Endothelial cell of umbilical vein (primary cell): Measurements from ENCODE around the gene C1orf35. TPM values are rescaled to one million over a fixed set of nuclear protein-coding genes. Genes with fewer than 3 reads are reported as not detected.

ENCODE experiments used
- microRNA-seq: library from miRNA; unstranded; fragments of <30 nt; microRNA quantifications from one replicate; pipeline ENCODE4 v1.2.0, GENCODE V29; 2021; ENCODE audit warnings: borderline number of aligned reads, borderline replicate concordance
- polyA plus RNA-seq, 4 experiments: library from polyadenylated mRNA; depleted of rRNA in 3 of 4; stranded (reverse) in 3 of 4; unstranded in 1 of 4; fragments of >200 nt; gene quantifications; 2 replicates each; pipeline versions ENCODE4 v1.2.1 to v1.2.3, GENCODE V29; 2011 to 2012; ENCODE audit warnings: missing spikeins in 1 of 4
- small RNA-seq: library from RNA; depleted of rRNA; stranded (forward); fragments of <200 nt; gene quantifications from one replicate; pipeline ENCODE3, GENCODE V24; 2012; ENCODE audit warnings: low replicate concordance, low read depth; ENCODE audit not compliant: insufficient read depth, insufficient read length
- total RNA-seq: library from RNA; stranded (reverse); gene quantifications from 2 replicates; pipeline ENCODE4 v1.2.3, GENCODE V29; 2021

The C1orf35 gene
- total and polyA plus RNA-seq, 2 donors (not counting 3 experiments of a cell fraction or from before 2014, with no cell fraction given): 19.9 to 21.7 TPM

Small RNA genes lying within 50 kb of the gene (microRNA-seq; reads per million reads assigned to microRNA genes)
- gene MIR3620: 5.8 reads per million, percentile 15 among the genes with 10 or more reads in this experiment

Small RNA genes lying within 50 kb of the gene (small RNA-seq; reads per million reads assigned to genes)
- not detected for gene AL359510.1

Other genes with a start within 250 kb of the C1orf35 start
- gene WNT9A, start 155.4 kb downstream of the C1orf35 start, total RNA-seq: 4.1 and 5.4 TPM in 2 replicates
- 5.9 and 6.2 TPM in 2 replicates for gene WNT9A, start 155.4 kb downstream of the C1orf35 start, polyA plus RNA-seq
- gene WNT3A, start 96.3 kb downstream of the C1orf35 start, total RNA-seq: not detected in 2 replicates
- not detected in 2 replicates for gene WNT3A, start 96.3 kb downstream of the C1orf35 start, polyA plus RNA-seq
- gene ARF1, start 20.6 kb downstream of the C1orf35 start, total RNA-seq: 488 and 499 TPM in 2 replicates
- gene ARF1, start 20.6 kb downstream of the C1orf35 start, polyA plus RNA-seq: 844 and 1,054 TPM in 2 replicates
- gene MRPL55, start 6.0 kb upstream of the C1orf35 start, total RNA-seq: 57.0 and 58.7 TPM in 2 replicates
- 155 and 287 TPM in 2 replicates for gene MRPL55, start 6.0 kb upstream of the C1orf35 start, polyA plus RNA-seq
- 237 and 239 TPM in 2 replicates for gene GUK1, start 37.0 kb upstream of the C1orf35 start, total RNA-seq
- 742 and 822 TPM in 2 replicates for gene GUK1, start 37.0 kb upstream of the C1orf35 start, polyA plus RNA-seq
- 0.90 and 1.2 TPM in 2 replicates for gene GJC2, start 46.6 kb upstream of the C1orf35 start, total RNA-seq
- 0.58 and 0.75 TPM in 2 replicates for gene GJC2, start 46.6 kb upstream of the C1orf35 start, polyA plus RNA-seq
- gene IBA57, start 62.5 kb upstream of the C1orf35 start, total RNA-seq: 7.7 and 9.9 TPM in 2 replicates
- gene IBA57, start 62.5 kb upstream of the C1orf35 start, polyA plus RNA-seq: 3.4 and 5.6 TPM in 2 replicates
- 1.5 and 2.9 TPM in 2 replicates for gene OBSCN, start 104.7 kb upstream of the C1orf35 start, total RNA-seq
- gene OBSCN, start 104.7 kb upstream of the C1orf35 start, polyA plus RNA-seq: 1.3 and 1.5 TPM in 2 replicates